Mucosa of descending colon (tissue), 3 donors: ENCODE measurements around the gene RNF25. TPM values are rescaled to one million over a fixed set of nuclear protein-coding genes. Genes with fewer than 3 reads are reported as not detected.

Source experiments
- ATAC-seq: fragments of 200-7000 bp; cut with Tn5 transposase; one replicate; pipeline ENCODE4 v1.9.1; 2020; ENCODE audit warnings: mild to moderate bottlenecking, moderate library complexity
- DNase-seq, 3 donors: peaks; one replicate each; pipeline ENCODE4 v3.0.0-alpha.2; 2020
- H3K36me3 ChIP-seq: fragments of 200-600 bp; one replicate; pipeline ENCODE4 v1.8.0; 2021; ENCODE audit warnings: low read depth, mild to moderate bottlenecking
- H3K4me1 ChIP-seq: fragments of 200-600 bp; one replicate; pipeline ENCODE4 v1.8.0; 2021; ENCODE audit warnings: low read depth, mild to moderate bottlenecking
- H3K4me3 ChIP-seq: fragments of 200-600 bp; one replicate; pipeline ENCODE4 v1.8.0; 2021; ENCODE audit warnings: mild to moderate bottlenecking
- H3K9me3 ChIP-seq: fragments of 200-600 bp; one replicate; pipeline ENCODE4 v1.8.0; 2021; ENCODE audit warnings: mild to moderate bottlenecking
- CTCF ChIP-seq: fragments of 200-600 bp; IDR thresholded peaks from one replicate; pipeline ENCODE4 v1.8.0; 2022; ENCODE audit warnings: antibody characterized with exemption, mild to moderate bottlenecking
- intact Hi-C, 2 donors: fragments of 100-400 bp; cut with DNase I in 1 of 2; cut with micrococcal nuclease in 1 of 2; formaldehyde crosslinking; loops; one replicate each; pipeline versions ENCODE4 v1.11.0 to v1.11.1; 2022; cut with DNase I, micrococcal nuclease
- total RNA-seq, 3 donors: library from RNA; stranded (reverse); fragmentation: NEBNext Ultra II Directional in 2 of 3; extraction: Animal tissue kit (Norgen Biotek cat#: 25700) in 2 of 3; gene quantifications; one replicate each; pipeline versions ENCODE4 v1.2.1 to v1.2.4, GENCODE V29; 2021 to 2023
- donor health status: DM: no; HTN: no; CAD: no; lungs with moderate emphysema.
- donor health status: DM: no; HTN: no; CAD: no.
- donor health status: DM: no; HTN: yes; CAD: no.

Gene RNF25
- total RNA-seq, 3 donors from 2014 or later = 11.5 to 21.2 (median 15.5) TPM

GRCh38 chr2:218718058-218718457, 46.3 kb upstream of the RNF25 start:
- no peaks in the 10 kb centered on the region for H3K36me3 ChIP-seq
- no peak overlapping the region for H3K4me3 ChIP-seq
- no peak for TF ChIP-seq CTCF
- intact Hi-C loops = no loop called here
- H3K4me1 ChIP-seq = no peaks in the 10 kb centered on the region
- no peaks in the 10 kb centered on the region for H3K9me3 ChIP-seq
- no peak for DNase-seq
- no peak for ATAC-seq

GRCh38 chr2:218717262-218717661, 45.5 kb upstream of the RNF25 start:
- H3K4me1 ChIP-seq = no peaks in the 10 kb centered on the region
- H3K4me3 ChIP-seq = no peak overlapping the region
- no peaks in the 10 kb centered on the region for H3K9me3 ChIP-seq
- intact Hi-C loops = no loop called here
- ATAC-seq = peak; percentile 97
- H3K36me3 ChIP-seq = no peaks in the 10 kb centered on the region
- TF ChIP-seq CTCF = no peak
- DNase-seq = peak in 1 of 3 donors; percentile 14

- DNase-seq (no peak), ATAC-seq (no peak)
- no peak overlapping the region for H3K4me3 ChIP-seq
- H3K9me3 ChIP-seq = no peaks in the 10 kb centered on the region
- H3K36me3 ChIP-seq = no peaks in the 10 kb centered on the region
- no peak for TF ChIP-seq CTCF
- intact Hi-C loops = no loop called here
- peaks cover 3% of the 10 kb centered on the region for H3K4me1 ChIP-seq
Measured at GRCh38 chr2:218716070-218716469, 44.3 kb upstream of the RNF25 start.

DNA sequence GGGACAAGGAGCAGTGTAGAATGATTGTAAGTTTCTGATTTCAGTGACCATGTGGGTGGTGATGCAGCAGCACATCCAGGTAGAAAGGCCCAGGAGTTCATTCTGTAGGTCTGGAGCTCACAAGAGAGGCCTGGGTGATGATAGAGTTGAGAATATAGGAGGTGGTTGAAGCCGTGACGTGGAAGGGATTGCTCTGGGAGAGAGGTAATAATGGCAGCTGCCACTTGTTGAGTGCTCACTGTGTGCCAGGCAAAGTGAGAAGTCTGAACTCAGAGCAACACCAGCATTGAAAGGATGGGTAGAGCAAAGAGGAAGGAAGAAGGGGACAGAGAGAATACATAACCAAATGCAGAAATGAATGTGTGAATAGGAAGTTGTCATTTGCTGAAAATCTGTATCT, 42.1 kb upstream of the RNF25 start:
- ATAC-seq (no peak), DNase-seq (no peak)
- peaks cover 3% of the 10 kb centered on the region for H3K4me1 ChIP-seq
- intact Hi-C loops = loop anchor here in 1 of 2 donors (5.0 kb wide), 1 partner anchor 133 kb away; no protein-coding TSS in a partner anchor
- no peak overlapping the region for H3K4me3 ChIP-seq
- no peaks in the 10 kb centered on the region for H3K9me3 ChIP-seq
- H3K36me3 ChIP-seq = no peaks in the 10 kb centered on the region
- TF ChIP-seq CTCF = no peak

DNA sequence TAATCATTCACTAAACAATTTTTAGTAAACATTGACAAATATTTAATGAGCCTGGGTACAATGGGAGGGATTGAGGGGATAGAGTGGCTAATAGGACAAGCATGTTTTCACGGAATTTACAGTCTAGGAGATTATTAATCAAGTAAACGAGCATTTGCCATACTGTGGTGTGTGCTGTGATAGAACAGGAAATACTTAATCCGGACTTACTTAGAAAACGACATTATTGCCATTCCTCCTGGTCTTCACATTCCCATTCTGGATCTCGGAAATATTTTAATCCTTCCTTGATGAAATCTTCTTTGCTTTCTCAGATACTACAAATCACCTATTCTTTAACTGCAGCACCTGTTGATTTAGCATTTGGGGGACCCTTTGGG, 39.7 kb upstream of the RNF25 start:
- H3K4me1 ChIP-seq = peaks cover 3% of the 10 kb centered on the region
- DNase-seq (no peak), ATAC-seq (no peak)
- intact Hi-C loops = loop anchor here in 1 of 2 donors (5.0 kb wide), 1 partner anchor 136 kb away; no protein-coding TSS in a partner anchor
- H3K4me3 ChIP-seq = no peak overlapping the region
- no peaks in the 10 kb centered on the region for H3K36me3 ChIP-seq
- TF ChIP-seq CTCF = no peak
- H3K9me3 ChIP-seq = no peaks in the 10 kb centered on the region
